Mesenchymal stem cell (in vitro differentiated cells and primary cell): ENCODE data around the gene ANKRD55. TPM values are rescaled to one million over a fixed set of nuclear protein-coding genes. Genes with fewer than 3 reads are reported as not detected.

Source experiments
- small RNA-seq: library from polyadenylated mRNA; stranded (forward); fragments of <200 nt; extraction: miRNeasy Mini kit (QIAGEN cat#:217004); gene quantifications from one replicate; pipeline ENCODE3, GENCODE V24; 2013; ENCODE audit warnings: low read depth

ANKRD55 gene

Small RNA genes within 50 kb of the gene (small RNA-seq; reads per million reads assigned to genes)
- gene RNA5SP184 (not detected), gene RNA5SP185 (not detected), gene RNU6-299P (not detected)
